Tongue (tissue), 2 donors: ENCODE data around the gene STPG1. TPM values are rescaled to one million over a fixed set of nuclear protein-coding genes. Genes with fewer than 3 reads are reported as not detected.

Experiments used
- DNase-seq: peaks from one replicate; pipeline ENCODE4 v3.0.0-alpha.2; 2015
- total RNA-seq: library from RNA; depleted of rRNA; stranded (reverse); fragments of >200 nt; gene quantifications from one replicate; pipeline ENCODE4 v1.2.3, GENCODE V29; 2014

The STPG1 gene
- total RNA-seq, 1 donor from 2014 or later: 1.8 TPM

DNA sequence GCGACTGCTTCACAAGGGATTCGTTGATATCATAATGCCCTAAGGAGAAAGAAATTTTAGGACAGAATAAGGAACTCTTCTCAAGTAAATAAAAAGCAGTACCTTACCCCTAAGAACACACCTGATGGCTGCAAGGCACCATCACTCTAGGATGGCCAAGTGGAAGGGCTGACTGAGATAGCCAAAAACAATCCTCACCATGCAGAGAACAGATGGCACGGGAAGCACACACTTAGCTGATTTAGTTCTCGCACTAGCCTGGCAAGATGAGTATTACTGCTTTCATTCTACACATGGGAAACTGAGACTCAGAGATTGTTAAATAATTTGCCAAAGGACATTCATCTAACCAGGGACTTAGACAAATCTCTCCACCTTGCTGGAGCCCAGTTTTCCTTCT is 43.8 kb downstream of the STPG1 start:
- no peak for DNase-seq

DNA sequence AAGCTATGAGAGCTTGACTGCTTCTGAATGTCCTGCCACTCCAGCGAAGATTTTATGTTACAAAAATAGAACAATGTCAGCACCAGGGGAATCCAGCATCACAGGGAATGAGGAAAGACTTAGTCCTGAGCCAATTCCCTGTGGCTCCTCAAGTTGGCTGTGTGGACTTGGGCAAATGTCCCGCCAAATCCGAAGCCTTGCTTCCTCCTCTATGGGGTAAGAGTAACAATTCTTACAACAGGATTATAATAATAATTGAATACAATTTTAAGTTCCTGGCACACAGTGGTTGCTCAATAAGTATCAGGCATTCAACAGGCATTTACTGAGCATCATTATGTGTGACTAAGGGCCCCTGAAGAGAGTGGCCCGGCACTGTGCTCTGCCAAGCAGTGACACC is 44.4 kb downstream of the STPG1 start:
- DNase-seq: no peak

DNA sequence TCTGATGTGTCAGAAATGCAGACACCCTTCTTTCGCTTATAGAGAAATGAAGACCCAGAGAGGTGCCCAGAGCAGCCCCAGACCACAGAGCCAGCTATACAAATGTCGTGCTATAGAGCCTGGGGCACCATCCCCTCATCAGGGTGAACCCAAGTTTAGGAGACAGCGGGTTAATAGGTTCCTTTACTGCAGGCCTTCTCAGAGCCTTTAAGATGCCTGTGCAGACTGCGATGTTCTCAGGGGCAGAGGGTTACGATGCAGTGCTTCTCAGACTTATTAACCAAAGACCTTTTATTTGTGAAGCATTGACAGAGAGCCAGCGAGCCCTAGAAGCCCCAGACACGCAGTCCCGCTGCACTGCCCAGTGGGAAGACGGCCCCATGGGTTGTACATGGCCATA is 46.9 kb downstream of the STPG1 start:
- no peak for DNase-seq

DNA sequence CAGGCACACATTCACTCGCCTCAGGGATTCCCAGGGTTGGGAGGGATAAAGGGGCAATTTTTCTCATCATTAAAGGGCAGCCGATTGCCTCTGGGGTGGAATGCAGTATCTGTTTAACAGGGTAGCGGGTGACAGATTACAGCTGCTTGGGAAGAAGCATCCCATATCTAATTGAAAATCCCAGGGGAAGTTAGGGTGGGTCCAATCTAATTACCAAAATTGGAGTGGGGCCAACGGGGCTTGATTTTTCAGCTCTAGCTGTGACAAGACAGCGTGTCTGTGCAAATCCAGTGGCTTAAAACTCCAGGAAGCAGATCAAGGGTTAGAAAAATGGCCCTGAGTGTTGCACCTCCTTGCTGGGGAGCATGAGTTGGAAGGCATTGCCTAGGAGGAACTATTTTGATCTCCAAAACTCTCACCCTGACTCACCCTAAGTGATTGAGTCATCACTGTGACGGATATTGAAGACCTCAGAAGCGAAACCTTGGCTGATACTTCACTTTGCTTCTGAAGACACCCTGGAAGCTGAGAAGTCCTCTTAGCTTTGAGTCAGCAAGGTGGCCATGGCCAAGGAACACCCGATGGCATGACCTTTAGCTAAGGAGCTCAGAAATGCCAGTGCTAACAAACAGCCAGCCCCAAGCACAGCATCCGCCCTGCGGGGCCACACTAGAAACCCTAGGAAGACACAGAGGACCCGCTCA is 48.5 kb downstream of the STPG1 start:
- peak; percentile 64 for DNase-seq

DNA sequence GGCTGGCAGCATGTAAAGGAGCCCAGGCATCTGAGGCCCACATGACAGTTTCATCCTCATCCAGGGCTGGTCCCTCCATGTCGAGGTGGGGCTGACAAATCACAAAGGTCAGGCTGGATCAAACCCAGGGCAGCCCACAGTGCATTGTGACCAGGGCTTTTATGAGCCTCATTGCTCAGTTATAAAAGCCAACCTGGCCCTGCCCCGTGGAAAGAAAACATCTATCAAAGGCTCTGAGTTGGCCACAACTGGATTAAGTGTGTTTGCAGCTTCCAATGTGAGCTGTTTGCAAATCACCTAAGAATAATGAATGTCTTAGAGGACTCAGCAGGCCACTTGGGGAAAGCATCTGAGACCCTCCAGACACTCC is 49.0 kb downstream of the STPG1 start:
- DNase-seq: no peak

DNA sequence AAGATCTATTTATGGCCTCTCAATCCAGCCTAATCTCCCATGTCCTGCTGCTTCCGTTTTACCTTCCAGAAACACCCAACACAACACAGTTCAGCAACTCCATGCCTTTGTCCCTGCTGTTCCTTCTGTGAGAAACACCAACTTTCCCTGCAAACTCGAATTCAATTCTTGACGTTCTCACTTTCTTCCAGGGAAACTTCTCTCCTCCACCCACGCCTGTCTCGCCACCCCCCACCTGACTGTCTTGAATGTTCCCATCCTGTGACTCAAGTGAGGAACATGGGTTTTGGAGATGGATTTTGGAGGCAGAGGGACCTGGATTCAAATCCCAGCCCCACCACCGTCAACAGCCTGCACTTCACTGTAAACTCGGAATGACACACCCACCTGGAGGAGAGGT is 49.6 kb downstream of the STPG1 start:
- DNase-seq: no peak

DNA sequence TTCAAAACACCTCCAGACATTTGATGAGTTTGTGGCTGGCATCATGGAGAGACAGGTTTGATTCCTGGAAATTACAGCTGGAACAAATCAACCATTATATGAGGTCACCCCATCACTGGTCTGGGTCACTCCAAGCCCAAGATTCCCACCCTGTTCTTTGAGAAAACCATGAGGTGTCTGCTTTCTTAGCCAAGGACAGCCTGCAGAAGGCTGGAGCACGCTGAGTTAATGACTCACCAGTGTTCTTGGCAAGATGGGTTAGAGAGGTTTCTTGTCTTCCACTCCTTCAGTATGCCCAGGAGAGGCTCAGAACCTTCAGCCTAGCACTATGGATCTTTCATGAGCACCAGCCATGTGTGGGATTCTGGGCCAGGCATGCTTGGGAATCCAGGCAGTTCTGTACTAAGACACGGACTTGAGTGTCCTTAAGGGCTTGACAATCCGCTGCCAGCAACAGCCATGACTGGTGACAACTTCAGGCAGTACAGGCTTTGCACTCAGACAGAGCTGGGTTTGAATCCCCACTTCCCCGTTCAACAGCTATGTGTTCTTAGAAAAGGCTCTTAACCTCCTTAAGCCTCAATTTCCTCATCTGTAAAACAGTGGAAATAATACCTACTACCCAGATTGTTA is 50.5 kb downstream of the STPG1 start:
- DNase-seq: no peak

DNA sequence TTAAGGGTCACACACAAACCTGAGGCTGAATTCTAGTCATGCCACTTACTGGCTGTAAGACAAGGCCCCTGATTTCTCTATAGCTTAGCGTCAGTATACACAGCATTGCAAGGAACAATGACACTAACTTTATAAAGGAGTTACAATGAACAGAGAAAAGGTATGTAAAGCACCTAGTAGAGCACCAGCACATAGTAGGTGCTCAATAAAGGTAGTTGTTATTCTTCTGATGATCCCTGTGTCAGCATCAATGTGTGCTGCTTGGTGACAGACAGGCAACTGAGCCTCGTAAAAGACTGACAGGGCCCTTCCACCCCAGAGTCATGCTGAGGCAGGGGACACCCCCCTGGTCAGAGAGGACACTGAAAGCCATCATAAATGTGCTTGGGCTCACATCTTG is 51.2 kb downstream of the STPG1 start:
- DNase-seq: no peak

DNA sequence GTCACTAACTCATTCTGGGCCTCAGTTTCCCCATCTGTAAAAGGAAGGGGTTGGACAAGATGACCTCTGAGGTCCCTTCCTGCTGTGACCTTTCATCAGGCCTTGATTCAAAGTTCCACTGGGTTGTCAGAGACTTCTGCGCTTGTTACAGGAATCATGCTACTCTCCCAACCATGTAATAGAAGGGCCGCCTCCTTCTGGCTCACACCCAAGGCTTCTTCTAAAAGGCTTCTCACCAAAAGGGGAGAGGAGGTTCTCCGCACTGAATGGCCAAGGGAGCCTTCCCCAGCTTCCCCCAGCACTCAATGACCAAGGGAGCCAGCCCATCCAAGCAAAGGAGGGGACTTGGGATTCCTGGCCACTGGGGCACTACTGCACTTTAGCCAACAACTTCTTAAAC is 51.8 kb downstream of the STPG1 start:
- DNase-seq: no peak

DNA sequence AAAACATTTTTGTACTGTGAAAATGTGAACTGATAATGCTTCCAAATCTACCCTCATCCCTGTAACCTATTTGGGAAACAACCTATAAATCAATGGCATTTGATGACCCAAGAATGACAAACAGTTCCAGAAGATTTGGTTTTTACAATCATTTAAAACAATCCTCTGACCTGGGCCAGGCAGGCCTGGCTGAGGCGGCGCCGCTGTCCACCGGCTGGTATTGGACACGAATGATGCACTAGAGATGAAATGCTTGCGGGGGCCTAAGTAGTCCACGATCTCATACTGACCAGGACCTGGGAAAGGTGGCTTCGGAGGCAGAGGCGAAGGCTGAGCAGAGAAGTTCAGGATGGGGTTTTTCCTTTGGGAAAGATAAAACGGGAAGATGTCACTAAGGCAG is 52.9 kb downstream of the STPG1 start:
- no peak for DNase-seq

DNA sequence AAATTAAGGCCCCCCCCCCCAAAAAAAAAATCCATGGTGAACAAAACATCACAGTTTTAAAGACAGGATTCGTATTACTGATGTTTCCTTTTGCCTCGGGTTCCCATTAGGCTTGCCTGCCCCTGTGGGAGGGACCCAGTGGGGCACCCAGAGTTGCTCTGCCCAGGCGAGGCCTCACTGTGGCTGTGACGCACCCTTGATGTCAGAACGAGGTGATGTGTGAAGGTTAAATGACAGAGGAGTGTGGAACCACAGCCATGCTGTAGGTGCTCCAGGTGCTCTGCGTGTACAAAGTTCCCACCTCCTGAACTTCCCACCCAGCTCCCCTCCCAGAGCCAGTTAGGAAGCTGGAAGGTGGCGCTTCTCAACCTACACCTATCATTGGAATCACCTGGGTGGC is 56.5 kb downstream of the STPG1 start:
- no peak for DNase-seq

DNA sequence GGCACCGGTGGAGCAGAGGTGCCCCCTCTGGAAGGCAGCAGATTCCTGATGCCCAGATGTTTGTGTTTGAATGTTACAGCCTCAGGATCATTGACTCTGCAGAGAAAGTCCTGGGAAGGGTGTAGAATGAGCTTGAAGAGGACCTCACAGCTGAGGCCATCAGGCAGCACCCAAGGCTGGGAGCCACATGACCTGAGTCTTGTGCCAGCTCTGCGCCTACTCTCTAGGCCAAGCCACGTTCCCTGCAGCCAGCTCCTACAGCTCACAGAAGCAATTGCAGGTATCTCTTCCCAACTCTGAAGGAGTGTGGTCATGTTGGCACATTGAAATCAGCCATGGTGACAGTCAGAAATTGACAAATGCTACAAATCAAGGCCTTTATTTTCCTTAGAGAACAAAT is 58.1 kb downstream of the STPG1 start:
- DNase-seq: no peak

DNA sequence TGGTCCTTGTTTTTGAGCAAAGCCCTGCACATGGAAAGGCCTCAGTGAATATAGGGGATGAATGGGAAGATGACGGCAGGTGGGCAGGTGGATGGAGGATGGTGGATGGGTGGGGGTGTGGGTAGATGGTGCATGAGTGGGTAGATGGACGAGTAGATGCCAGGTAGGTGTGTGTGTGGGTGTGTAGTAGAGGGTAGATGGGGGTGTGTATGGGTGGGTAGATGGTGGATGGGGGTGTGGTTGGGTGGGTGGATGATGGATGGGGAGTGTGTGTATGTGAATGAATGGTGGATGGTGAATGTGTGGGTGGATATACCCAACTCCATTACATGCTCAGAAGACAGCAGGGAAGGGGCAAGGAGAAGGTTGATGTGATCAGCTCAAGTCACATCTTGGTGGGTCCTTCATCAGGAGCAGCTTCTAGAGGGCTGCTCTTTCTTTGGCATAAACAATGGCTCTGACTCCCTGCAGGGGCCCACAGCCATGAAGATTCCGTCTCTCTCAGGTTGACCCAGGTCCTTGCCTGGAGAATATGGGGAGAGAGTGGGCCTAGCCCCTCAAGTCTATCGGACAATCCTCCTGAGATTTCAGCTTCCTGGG is 60.2 kb downstream of the STPG1 start:
- DNase-seq: no peak

DNA sequence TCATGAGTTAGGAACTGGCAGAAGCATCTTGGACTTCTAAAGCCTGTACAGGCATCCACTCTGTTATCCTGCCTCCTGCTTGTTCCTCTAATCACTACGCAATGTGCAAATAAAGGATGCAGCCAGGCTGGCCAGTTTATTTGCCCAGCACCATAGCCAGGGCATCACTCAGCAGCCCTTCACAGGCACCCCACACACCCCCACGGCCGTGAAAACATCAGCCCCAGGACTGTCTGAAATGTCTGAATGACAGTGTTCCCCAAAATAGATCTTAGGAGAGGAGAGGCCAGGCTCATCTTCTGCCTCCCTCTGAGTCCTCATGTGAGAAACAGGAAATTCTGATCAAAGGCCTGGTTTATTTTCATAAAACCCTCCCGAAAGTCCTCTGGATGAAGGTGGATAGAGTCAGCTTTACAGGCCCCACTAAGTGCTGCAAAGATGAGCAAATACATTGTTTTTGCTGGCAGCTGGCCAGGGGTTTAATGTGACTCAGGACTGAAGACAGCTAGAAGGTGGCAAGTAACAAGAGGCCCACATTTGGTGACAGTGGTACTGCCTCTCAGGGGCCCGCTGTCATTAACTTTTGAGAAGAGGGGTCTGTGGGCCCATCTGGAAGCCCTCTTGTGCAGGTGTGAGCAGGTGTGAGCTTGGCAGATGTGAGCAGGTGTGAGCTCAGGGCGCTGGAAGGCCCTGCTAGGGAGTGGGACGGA is 61.5 kb downstream of the STPG1 start:
- no peak for DNase-seq

DNA sequence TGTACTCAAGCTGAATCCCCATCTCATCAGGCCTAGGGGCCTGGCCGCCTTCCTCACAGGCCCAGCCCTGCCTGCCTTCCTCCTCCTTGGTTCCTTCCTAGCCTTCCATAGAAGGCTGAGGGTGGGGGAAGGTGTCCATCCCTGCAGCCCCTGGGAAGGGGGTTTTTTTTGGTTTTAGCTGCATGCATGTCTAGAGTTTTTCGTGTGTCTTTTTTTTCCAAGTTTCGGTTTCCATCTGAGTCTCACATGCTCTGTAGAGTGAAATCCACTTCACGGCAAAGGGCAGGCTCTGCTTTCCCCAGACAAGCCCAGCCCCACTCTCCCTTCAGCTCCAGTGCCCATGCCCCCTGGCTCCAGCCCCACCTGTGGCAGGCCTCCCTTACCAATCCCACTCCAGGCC is 62.3 kb downstream of the STPG1 start:
- no peak for DNase-seq

DNA sequence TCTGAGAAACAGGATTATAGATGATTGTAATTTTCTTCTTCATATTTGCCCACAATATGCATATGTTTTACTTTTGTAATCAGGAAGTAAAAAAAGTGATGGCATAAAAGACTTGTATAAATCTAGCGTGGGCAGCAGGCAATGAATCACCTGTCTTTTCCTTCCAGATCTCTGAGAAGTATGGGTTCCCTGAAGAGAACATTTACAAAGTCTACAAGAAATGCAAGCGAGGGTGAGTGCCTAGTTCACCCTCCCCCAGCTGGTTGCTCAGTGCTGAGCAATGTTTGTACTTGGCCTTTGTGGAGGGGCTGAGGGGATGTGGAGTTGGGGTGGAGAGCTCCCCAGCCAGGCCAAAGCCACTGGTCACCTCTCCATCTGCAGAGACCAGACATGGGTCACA is 63.7 kb downstream of the STPG1 start:
- no peak for DNase-seq

DNA sequence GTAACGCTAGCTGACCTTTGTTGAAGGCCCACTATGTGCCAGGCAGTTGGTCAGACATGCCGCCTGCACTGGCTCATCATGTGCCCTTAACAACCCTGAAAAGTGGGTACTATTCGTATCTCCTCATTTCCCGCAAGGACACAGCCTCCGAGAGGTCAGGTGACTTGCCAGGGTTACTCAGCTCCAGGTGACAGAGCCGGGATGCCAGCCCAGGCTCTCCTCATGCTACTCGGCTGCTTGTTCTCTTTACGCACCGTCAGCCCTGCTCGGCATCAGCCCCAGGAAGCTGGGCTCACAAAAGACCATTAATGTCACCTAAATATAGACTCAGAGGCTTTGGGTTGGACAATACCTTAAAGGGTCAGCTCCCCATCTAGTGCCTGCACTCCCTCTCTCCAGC is 65.4 kb downstream of the STPG1 start:
- DNase-seq: no peak

DNA sequence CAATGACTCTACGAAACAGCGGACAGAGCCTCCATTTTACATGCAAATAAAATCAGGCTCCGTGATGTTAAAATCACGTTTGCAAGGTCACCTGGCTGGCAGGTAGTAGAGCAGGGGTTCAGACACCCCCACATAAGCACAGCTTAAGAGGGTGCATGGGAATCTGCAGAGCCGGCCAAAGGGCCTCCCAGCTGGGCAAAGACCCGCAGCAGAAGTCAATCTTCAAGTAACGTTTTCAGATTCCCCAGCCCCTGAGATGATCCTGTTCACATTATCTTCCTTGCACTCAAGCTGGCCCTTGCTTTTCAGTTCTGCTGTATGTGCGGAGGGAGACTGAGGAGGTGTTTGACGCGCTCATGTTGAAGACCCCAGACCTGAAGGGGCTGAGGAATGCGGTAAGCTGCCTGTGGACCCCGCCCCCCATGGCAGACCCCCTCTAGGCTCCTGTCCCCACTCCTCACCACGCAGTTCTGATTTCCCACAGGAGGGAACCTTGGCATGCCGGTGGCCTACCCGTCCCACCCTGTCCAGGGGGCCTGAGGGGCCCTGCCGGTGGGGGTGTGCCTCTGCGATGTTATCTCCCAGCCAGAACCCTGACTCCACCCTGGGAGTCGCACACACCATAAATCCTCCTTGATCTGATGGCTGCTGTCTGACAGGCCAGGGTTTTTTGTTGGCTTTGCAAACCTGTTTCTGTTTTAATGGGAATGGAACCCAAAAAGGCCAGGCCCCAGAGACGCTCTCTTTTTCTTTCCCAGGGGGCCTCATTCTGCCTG is 66.2 kb downstream of the STPG1 start:
- DNase-seq: no peak

DNA sequence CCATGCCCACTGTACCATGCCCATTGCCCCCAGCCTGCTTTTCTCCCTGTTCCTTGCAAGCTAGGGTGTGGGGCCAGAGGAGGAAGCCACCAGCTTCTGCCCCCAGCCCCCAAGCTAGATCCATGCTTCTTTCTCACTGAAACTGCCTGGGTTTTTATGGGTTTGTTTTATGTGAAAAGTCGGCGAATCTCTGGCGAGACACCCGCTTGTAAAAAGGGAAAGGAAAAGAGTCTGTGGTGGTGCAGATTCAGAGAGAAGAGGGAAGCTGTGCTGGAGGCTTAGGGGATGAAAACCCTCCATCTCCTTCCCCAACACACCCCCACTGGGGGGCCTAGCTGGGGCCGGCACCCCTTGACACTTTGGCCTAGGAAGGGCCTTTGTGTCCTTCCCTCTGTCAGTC is 68.2 kb downstream of the STPG1 start:
- DNase-seq: no peak

DNA sequence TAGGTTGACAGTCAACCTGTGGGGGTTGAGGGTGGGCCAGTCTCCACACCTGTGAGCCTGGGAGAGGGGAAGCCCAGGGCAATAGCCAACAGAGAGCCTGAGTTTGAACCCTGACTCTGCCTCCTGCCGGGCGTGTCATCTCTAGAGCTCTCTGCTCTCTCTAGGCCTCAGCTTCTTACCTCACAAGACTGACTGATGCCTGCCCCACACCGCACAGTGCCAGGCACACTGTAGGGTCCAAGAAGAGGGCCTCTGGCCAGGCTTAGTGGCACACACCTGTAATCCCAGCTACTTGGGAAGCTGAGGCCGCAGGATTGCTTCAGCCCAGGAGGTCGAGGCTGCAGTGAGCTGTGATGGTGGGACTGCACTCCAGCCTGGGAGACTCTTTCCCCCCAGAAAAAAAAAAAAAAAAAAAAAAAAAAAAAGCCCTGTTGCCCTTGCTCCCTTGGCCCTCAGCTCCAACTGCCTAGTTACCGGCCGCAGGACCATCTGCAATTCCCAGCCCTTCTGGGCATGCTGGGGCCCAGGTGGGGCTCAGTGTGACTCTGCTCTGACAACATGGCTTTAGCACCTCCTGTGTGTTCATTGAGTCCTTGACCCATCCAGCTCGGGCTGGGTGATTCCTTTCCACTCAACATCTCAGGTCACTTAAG is 69.4 kb downstream of the STPG1 start:
- DNase-seq: no peak

DNA sequence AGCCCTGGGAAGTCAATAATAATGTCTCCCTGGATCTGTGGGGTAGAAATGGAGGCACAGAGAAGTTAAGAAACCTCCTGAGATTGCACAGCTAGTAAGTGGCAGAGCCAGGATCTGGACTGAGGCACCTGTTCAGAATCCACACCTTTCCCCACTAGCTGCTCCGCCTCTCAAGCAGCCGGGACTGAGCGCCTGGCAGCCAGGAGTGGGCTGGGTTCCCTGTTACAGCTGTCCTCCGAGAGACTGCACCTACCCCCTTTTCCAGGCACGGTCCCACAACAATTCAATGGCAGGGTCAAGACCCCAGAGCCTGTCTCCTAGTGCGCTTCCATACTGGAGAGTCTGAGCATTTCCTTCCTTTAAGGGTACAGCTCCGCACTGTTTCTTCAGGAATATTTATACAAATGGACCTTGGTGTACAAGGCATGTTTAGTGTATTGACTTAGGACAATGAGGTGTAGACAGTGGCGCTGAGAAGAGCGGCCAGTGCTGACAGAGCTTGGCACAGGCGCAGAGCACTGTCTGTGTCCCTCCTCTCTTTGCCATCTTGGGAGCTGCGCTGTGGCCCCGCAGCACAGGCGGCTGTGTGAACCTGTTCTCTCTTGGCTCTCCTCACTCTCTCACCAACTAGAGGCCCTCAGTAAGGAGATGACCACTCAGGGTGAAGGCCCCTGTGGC is 70.0 kb downstream of the STPG1 start:
- no peak for DNase-seq

DNA sequence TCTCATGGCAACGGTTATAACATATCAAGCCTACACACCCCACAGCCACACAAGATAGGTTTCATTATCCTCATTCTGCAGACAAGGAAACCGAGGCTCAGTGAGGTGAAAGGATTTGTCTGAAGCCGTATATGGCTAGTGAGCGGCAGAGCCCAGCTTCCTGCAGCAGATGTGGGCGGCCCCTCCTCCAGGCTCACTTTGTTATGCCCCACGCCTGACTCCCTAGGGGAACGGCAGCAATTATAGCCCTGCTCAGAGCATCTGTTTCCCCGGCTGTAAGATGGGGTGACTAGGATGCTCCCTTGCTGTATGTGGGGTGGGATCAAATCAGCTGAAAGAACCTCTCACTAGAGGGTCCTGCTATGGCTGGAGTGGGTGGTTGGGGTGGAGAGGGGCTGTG is 72.3 kb downstream of the STPG1 start:
- DNase-seq: no peak
